T-helper 9 cell (primary cell): ENCODE measurements around the gene PYGO2.

Experiments used
- DNase-seq: peaks from one replicate; pipeline ENCODE4 v3.0.0-alpha.2; 2020

The PYGO2 gene

GRCh38 chr1:154959426-154959780, 2.2 kb downstream of the PYGO2 start:
- DNase-seq, result no peak

- DNase-seq, result no peak
These were observed 2.7 kb downstream of the PYGO2 start for GRCh38 chr1:154958681-154959425.

- DNase-seq, result no peak
These were observed 3.5 kb downstream of the PYGO2 start for GRCh38 chr1:154958036-154958435.

DNA sequence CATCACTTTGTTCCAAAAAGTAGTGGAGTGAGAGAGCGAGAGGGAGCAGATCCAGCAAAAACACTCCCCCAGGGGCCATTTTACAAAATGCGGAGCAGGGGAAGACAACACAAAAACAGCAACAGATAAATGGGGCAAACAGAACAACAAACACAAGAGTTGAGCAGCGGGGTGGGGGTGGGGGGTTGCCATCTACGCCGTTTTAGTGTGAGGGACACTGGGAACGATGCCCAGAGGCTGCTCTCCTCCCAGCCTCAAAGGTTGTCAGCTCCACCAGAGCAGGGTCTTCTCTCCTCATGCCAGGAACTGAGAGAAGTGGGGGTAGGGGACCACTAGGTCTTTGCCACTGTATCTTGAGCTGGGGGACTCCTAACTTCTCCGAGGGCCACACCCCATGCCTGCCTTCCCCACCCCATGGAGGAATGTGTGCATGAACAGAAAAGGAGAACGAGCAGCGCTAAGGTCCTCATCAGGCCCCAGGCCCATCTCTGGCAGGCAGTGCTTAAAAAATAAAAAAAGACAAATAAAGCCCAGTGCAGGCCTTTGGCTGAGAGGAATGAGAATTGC, 4.4 kb downstream of the PYGO2 start:
- no peak for DNase-seq

DNA sequence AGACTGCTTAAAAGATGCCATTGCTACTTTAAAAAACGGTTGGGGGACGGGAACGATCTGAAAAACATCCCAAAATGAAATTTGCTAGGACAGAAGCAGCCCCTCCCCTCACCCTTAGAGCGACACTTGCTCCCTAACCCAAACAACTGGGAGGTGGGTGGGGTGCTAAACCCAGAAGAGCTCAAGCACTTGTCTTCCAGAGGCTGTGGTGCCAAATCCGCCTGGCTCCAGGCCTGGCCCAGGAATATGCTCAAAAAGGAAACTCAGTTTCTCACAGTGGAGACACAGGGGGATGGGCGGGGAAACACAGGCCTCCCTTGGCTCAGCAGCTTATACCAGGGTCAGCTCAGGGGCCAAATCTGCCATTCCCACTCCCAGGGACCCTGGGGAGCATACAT, 5.0 kb downstream of the PYGO2 start:
- no peak for DNase-seq

- DNase-seq, result peak; percentile 60
These were observed 5.7 kb downstream of the PYGO2 start, which contains the start of gene PBXIP1 for GRCh38 chr1:154955718-154956543. PBXIP1 (minus strand) TSS chr1:154956099; CDS start chr1:154953721, 2,378 bp downstream.

DNA sequence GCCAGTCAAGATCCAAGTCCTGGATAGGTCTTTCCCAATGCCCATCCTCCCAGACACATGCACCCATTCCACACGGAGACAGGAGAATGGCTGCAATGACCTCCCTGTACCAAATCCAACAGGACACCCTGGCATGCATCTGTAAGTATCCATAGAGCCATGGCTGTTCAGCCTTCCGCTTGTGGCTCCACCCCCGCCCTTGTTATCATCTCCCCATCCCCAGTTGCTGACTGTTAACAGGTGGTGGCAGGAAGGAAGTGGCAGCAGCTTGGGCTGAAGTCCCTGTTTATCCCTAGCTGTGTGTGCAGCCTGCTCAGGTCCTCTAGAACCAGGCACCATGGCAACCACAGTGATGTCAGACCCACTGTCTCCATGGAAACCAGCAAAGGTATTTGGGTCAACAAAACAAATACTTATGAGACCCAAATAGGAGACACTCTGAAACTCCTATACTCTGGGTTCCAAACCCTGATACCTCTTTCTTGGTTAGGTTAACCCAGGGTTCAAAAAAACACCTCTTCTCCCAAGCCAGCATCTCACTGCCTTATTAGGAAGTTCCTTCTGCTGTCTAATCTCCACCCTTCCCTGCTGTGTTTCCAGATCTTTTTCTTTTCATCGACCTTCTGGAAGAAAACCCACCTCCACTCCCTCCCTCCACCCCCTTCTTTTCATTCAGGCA, 6.4 kb downstream of the PYGO2 start:
- peak; percentile 90 for DNase-seq

- no peak for DNase-seq
These were observed 7.0 kb downstream of the PYGO2 start for GRCh38 chr1:154954541-154954940.

GRCh38 chr1:154953611-154954038, 8.0 kb downstream of the PYGO2 start:
- no peak for DNase-seq

DNA sequence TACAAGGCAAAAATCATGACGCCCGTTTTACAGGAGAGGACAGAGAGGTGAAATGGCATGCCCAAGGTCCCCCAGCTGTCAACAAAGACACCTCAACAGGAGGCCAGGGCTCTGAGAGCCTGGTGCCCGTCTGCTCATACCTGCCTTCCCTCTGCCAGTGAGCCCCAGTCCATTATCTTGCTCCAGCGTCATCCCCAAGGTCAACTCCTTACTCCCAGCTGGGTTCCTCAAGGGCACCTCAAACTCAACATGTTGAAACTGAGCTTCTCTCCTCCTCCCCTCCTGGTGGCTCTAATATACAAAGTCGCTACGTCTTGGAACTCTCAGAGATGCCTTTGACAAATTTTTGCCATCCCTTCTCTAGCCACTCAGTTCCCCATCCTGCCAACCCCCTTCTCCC, 8.9 kb downstream of the PYGO2 start:
- DNase-seq, result no peak

- peak; percentile 62 for DNase-seq
These were observed 9.5 kb downstream of the PYGO2 start for GRCh38 chr1:154951901-154952657.

DNA sequence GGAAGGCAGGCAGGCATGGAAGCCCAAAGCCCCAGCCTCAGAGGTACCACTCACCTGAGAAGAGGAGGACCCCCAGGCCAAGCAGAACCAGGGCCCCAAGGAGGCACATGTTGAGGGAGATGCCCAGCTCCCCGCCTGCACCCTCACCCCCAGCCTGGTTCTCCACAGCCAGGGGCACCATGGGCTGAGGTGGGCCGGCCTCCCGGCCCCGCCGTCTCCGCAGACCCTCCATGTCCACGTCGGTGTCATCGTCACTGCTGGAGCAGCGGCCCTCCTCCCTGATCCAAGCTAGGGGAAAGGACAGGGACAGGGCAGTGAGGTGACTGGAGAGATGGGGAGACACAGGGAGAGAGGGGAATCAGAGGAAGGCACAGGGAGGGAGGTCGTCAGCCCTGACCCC, 13.5 kb downstream of the PYGO2 start:
- no peak for DNase-seq

- no peak for DNase-seq
These were observed 15.4 kb downstream of the PYGO2 start for GRCh38 chr1:154945962-154946850.

GRCh38 chr1:154945160-154945961, 16.2 kb downstream of the PYGO2 start:
- no peak for DNase-seq

DNA sequence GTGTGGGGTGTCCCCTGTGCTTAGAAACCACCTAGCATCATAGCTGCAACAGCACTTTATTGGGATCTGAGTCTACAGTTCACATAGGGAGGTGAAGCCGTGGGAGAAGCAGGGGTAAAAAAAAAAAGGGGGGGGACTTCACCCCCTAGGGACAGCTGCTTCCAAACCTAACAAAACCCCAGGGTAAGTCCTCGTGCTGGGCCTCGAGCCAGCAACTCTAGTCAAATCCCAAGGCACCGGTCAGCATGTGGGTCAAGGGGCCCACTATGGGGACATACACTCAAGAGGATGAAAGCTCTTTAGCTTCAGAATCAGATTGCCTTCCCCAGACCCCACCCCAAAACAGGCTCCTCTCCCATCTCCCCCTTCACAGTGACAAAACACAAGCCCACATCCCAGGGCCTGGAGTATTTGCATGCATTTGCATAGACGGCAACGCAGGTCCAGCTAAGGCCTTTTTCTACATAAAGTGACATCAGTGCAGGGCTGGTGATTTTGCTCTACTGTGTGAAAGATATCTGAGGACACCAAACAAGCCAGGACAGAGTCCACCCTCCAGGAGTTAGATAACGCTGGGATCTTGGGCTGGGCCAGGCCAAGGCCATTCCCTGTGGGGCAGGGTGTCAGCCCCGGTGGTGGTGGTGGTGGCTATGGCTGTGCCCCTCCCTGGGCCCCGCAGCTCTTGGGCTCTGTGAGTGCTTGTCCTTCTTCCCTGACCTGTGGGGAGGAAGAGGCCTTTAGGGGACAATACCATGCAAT, 17.0 kb downstream of the PYGO2 start:
- no peak for DNase-seq

DNA sequence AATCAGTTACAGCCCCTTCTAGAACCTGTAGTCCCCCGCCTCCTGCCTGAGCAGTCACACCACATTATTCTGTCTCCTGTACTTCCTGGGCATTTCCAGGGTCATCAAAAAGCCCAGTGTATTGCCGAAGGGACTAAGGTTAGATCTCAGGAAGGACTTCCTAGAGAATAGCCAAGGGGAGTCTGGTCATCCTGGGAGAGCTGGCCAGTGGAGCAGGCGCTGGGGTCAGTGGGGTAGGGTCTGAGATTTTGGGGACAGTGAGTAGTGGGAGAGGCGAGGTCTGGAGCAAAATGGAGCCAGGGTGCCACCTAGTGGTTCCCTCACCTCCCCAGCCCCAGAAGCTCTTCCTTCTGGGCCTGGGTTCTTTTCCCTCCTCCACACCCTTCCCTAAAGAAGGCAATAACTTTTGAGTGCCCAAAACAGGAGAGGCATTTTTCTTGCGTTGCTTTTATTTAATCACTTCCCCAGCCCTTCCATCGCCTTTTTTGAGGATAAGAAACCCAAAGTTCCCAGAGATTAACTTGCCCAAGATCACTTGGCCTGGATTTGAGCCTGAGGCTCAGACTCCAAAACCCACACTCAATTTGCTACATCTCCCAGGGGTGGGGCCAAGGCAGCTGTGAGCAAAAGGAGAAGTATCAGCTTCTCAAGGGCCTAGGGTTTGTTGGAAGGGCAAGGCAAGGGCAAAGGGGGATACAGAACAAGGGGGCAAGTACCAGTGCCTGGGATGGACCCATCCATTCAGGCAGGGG, 17.8 kb downstream of the PYGO2 start:
- no peak for DNase-seq

DNA sequence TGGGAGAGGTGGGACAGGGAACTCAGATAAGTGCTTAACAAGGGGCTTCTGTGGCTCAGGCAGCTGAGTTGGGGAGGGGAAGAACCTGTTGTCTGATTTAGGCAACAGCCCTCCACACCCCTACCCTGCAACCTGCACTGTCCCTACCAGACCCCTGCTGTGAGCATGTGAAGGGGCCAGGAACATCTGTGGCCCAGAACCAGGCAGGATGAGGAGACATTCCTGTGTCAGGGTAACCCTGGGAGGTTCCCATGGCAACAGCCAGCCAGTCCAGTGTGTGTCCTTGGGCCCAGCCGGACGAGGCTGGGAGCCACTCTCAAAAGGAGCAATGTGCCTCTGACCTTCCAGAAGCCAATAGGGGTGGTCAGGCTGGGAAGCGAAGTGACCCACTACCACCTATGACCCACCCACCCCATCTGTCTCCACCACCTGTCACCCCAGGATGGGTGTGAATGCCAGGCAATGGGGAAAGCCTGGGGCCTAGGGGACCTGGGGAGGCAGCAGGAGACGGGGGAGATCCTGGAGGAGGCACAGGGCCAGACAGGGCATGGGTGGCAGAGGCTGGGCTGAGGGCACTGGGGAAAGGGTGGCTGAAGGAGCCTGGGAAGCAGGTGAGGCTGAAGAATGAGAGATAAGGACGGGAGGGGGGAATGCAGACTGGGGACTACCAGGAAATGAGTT, 20.1 kb downstream of the PYGO2 start:
- no peak for DNase-seq

DNA sequence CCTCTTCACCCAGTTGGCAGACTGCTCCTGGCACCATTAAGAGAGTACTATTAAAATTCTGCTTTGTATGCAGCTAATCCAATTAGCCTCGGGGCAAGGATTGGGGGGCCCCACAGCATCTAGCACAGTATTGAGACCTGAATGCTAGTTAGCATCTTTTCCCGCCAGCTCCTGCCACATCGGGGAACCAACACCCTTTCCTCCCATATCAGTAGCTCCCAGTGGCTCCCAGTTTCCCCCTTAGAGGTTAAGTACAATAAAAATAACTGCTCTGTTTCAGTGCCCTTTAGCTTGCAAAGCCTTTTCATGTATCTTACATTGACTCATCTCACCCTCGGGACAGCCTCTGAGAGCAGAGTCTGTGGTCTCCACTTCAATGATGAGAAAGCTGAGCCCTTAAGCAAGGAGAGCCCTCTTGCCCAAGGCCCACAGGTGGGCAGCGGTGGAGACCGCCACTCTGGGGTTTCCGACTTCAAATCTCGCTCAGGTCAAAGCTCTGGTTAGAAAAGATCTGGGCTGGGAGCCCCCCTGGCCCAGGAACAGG, 20.9 kb downstream of the PYGO2 start:
- no peak for DNase-seq
